Testis (tissue), 2 donors: ENCODE data around the gene NAV3.

Experiments used
- CTCF ChIP-seq, 3 experiments: fragments of 450-650 bp in 2 of 3; fragments of 200-600 bp in 1 of 3; sonication (generic) in 1 of 3; IDR thresholded peaks; one replicate each; pipeline ENCODE4 v1.5.1; 2016 to 2019; ENCODE audit warnings: antibody characterized with exemption in 3 of 3, mild to moderate bottlenecking in 2 of 3, moderate library complexity in 1 of 3
- POLR2A ChIP-seq: fragments of 450-650 bp; IDR thresholded peaks from one replicate; pipeline ENCODE4 v1.6.1; 2017; ENCODE audit warnings: antibody characterized with exemption, mild to moderate bottlenecking, moderate library complexity

- TF ChIP-seq CTCF (IDR thresholded peaks at IDR 0.05) (no peak), POLR2A (no peak)
These were observed 166.0 kb downstream of the NAV3 start for GRCh38 chr12:77996670-77997069.
